HepG2 (cell line): Measurements from ENCODE around the gene BRCA1. TPM values are rescaled to one million over a fixed set of nuclear protein-coding genes. Genes with fewer than 3 reads are reported as not detected.

Experiments
- ATAC-seq: fragments of 200-7000 bp; cut with Tn5 transposase; 3 replicates; pipeline ENCODE4 v1.9.1; 2020; ENCODE audit warnings: mild to moderate bottlenecking, moderate library complexity
- BruUV-seq: library from RNA; stranded (reverse); fragments of 400-500 nt; replicated peaks from 2 replicates; lab custom pipeline; 2021; lab: Mats Ljungman, UMichigan
- CTCF ChIA-PET: fragments of 300-600 bp; formaldehyde crosslinking; extraction: SDS; loops from one replicate; lab custom pipeline; 2021; ENCODE audit warnings: low total read pairs, inconsistent platforms, low intra/inter-chr PET ratio; lab: Yijun Ruan, JAX
- POLR2A ChIA-PET: fragments of 350-600 bp; sonication (Branson Sonifier 250); formaldehyde crosslinking; loops from one replicate; lab custom pipeline; 2020; ENCODE audit warnings: antibody characterized with exemption, inconsistent platforms; lab: Yijun Ruan, JAX
- DNase-seq: peaks from one replicate; pipeline ENCODE4 v3.0.0-alpha.2; 2015; ENCODE audit warnings: low spot score
- FAIRE-seq: peaks from 3 replicates; lab custom pipeline; 2011; peaks lifted over from hg19 to GRCh38; lab: Jason Lieb, UNC
- H2AFZ ChIP-seq: one replicate; pipeline ENCODE4 v1.6.1; 2011; ENCODE audit warnings: low read length, inconsistent platforms
- H3K27ac ChIP-seq: fragments of 300-600 bp; 3 replicates; pipeline ENCODE4 v1.8.0; 2011; ENCODE audit warnings: mixed run types, mild to moderate bottlenecking, mixed read lengths, low read length, inconsistent platforms; ENCODE audit not compliant: insufficient read depth; ENCODE audit errors: extremely low read length
- H3K27me3 ChIP-seq, 2 experiments: fragments of 200-600 bp in 1 of 2; 2 replicates in 1 of 2; 3 replicates in 1 of 2; pipeline versions ENCODE4 v1.6.0 to v1.8.0; 2011; ENCODE audit warnings: low read length in 2 of 2, mild to moderate bottlenecking in 2 of 2, moderate library complexity in 2 of 2, inconsistent platforms in 1 of 2; ENCODE audit not compliant: insufficient read depth in 2 of 2, control insufficient read depth in 1 of 2
- H3K36me3 ChIP-seq, 2 experiments: fragments of 200-600 bp in 1 of 2; replicated peaks in 1 of 2; 2 replicates in 1 of 2; 3 replicates in 1 of 2; pipeline versions ENCODE4 v1.5.1 to v1.8.0; 2011; ENCODE audit warnings: low read length in 2 of 2, inconsistent platforms in 1 of 2; ENCODE audit not compliant: insufficient read depth in 2 of 2, control insufficient read depth in 1 of 2
- H3K4me1 ChIP-seq: 2 replicates; pipeline ENCODE4 v1.5.1; 2012; ENCODE audit warnings: low read length, inconsistent platforms; ENCODE audit not compliant: insufficient read depth
- H3K4me2 ChIP-seq: 2 replicates; pipeline ENCODE4 v1.6.0; 2011; ENCODE audit warnings: low read depth, low read length, inconsistent platforms
- H3K4me3 ChIP-seq, 3 experiments: fragments of 200-600 bp in 1 of 3; sonication (generic), shearing (Covaris generic) in 1 of 3; replicated peaks in 1 of 3; 2 replicates each; pipeline ENCODE4 v1.5.1; 2011 to 2016; ENCODE audit warnings: low read length in 3 of 3, inconsistent platforms in 2 of 3, low read depth in 2 of 3, mild to moderate bottlenecking in 2 of 3, control low read depth in 1 of 3, mixed read lengths in 1 of 3; ENCODE audit not compliant: insufficient read depth in 1 of 3
- H3K79me2 ChIP-seq: one replicate; pipeline ENCODE4 v1.6.1; 2011; ENCODE audit warnings: low read length, inconsistent platforms; ENCODE audit not compliant: insufficient read depth
- H3K9ac ChIP-seq: 2 replicates; pipeline ENCODE4 v1.6.0; 2011; ENCODE audit warnings: mild to moderate bottlenecking, low read depth, low read length, inconsistent platforms; ENCODE audit not compliant: insufficient read depth
- H3K9me3 ChIP-seq: 2 replicates; pipeline ENCODE4 v1.5.1; 2012; ENCODE audit warnings: mild to moderate bottlenecking, low read length
- H4K20me1 ChIP-seq: 2 replicates; pipeline ENCODE4 v1.6.0; 2011; ENCODE audit warnings: inconsistent platforms, mild to moderate bottlenecking, low read length, moderate library complexity; ENCODE audit not compliant: insufficient read depth
- BRD4 ChIP-seq: sonication (generic); formaldehyde crosslinking; IDR thresholded peaks from 2 replicates; pipeline ENCODE4 v1.4.0; 2020; ENCODE audit warnings: missing genetic modification reagents
- HNRNPH1 ChIP-seq: fragments of 200-400 bp; formaldehyde crosslinking; optimal IDR thresholded peaks from 2 replicates; pipeline ENCODE3; 2017; ENCODE audit warnings: mild to moderate bottlenecking, low read depth, low read length
- MLXIP ChIP-seq: sonication (generic); formaldehyde crosslinking; IDR thresholded peaks from 2 replicates; pipeline ENCODE4 v1.9.0; 2021; ENCODE audit warnings: missing genetic modification reagents, borderline replicate concordance
- NFYC ChIP-seq: IDR thresholded peaks from 2 replicates; pipeline ENCODE4 v1.6.1; 2016; ENCODE audit warnings: missing genetic modification reagents, missing compliant biosample characterization
- PBX2 ChIP-seq: IDR thresholded peaks from 2 replicates; pipeline ENCODE4 v1.6.1; 2016; ENCODE audit warnings: control low read depth
- ZFP90 ChIP-seq: sonication (generic); formaldehyde crosslinking; IDR thresholded peaks from 2 replicates; pipeline ENCODE4 v1.8.0; 2022; ENCODE audit warnings: missing genetic modification reagents, mild to moderate bottlenecking, inconsistent platforms, borderline replicate concordance
- ZKSCAN5 ChIP-seq: sonication (generic); formaldehyde crosslinking; IDR thresholded peaks from 2 replicates; pipeline ENCODE4 v1.5.1; 2020; ENCODE audit warnings: mild to moderate bottlenecking, missing genetic modification reagents
- ZNF441 ChIP-seq: sonication (generic); formaldehyde crosslinking; IDR thresholded peaks from 2 replicates; pipeline ENCODE4 v1.7.0; 2021; ENCODE audit warnings: missing genetic modification reagents, borderline replicate concordance
- ZNF512B ChIP-seq: sonication (generic); formaldehyde crosslinking; IDR thresholded peaks from 2 replicates; pipeline ENCODE4 v1.5.1; 2020; ENCODE audit warnings: missing genetic modification reagents, mild to moderate bottlenecking, borderline replicate concordance
- ZNF557 ChIP-seq: sonication (generic); formaldehyde crosslinking; IDR thresholded peaks from 2 replicates; pipeline ENCODE4 v1.4.0; 2020; ENCODE audit warnings: missing genetic modification reagents
- ZNF569 ChIP-seq: sonication (generic); formaldehyde crosslinking; IDR thresholded peaks from 2 replicates; pipeline ENCODE4 v1.5.0; 2020; ENCODE audit warnings: mild to moderate bottlenecking, missing genetic modification reagents, moderate library complexity, borderline replicate concordance
- ZNF709 ChIP-seq: sonication (generic); formaldehyde crosslinking; IDR thresholded peaks from 2 replicates; pipeline ENCODE4 v1.5.0; 2020; ENCODE audit warnings: mild to moderate bottlenecking, missing genetic modification reagents
- WGBS: methylation state at CpG from one replicate; pipeline ENCODE4 v1.1.6; 2017; ENCODE audit warnings: low lambda C conversion rate; 5-methylcytosine and 5-hydroxymethylcytosine counted together
- in situ Hi-C: cut with HindIII; loops from 2 replicates; pipeline ENCODE4 v1.10.0; 2017; ENCODE audit warnings: low pct_unique_long_range_greater_than_20kb; ENCODE audit not compliant: extremely low pct_ligation_motif_present
- intact Hi-C: fragments of 100-400 bp; cut with micrococcal nuclease; formaldehyde crosslinking; loops from one replicate; pipeline ENCODE4 v1.10.0; 2022; ENCODE audit not compliant: unreplicated experiment
- polyA plus RNA-seq, 8 experiments: library from polyadenylated mRNA; depleted of rRNA in 3 of 8; stranded (reverse) in 7 of 8; unstranded in 1 of 8; fragments of >200 nt; fragmentation: Illumina TruSeq in 4 of 8; extraction: Trizol in 4 of 8; gene quantifications; 2 replicates each; pipeline versions ENCODE4 v1.2.1 to v1.2.3, GENCODE V29; 2011 to 2016; ENCODE audit warnings: low read depth in 4 of 8, missing spikeins in 1 of 8, mixed read lengths in 1 of 8; ENCODE audit not compliant: insufficient read depth in 1 of 8
- total RNA-seq, 5 experiments: library from RNA; depleted of rRNA; stranded (reverse); fragments of >200 nt; fragmentation: Illumina TruSeq; extraction: Trizol; gene quantifications; 2 replicates each; pipeline ENCODE4 v1.2.3, GENCODE V29; 2016; ENCODE audit warnings: low read depth in 1 of 5

Gene BRCA1
- total and polyA plus RNA-seq, 2 of the 13 experiments (the other 11 are each of a cell fraction or from before 2014, with no cell fraction given) = 13.3 to 37.5 TPM

GRCh38 chr17:43018008-43018853, 106.9 kb downstream of the BRCA1 start (continued):
- no peak for TF ChIP-seq ZNF441

- ATAC-seq = no peak
- Histone ChIP-seq H3K27me3 (no peaks in the 10 kb centered on the region), H3K4me1 (peaks cover 70% of the 10 kb centered on the region), H3K4me3 (no peak overlapping the region), H3K36me3 (peaks cover 31 to 66% of the 10 kb centered on the region in 2 experiments), H2AFZ (no peak overlapping the region), H3K9me3 (no peaks in the 10 kb centered on the region), H3K79me2 (peaks cover 20% of the 10 kb centered on the region), H3K27ac (no peak overlapping the region), H3K9ac (no peak overlapping the region), H3K4me2 (no peak overlapping the region), H4K20me1 (no peaks in the 10 kb centered on the region)
- ChIA-PET CTCF (no interaction called here), POLR2A (interaction anchor here (1.3 to 2.0 kb wide), 3 partner anchors 10 to 300 kb away, joined by 3 to 10 read pairs (median 6); partner anchors contain the start of genes IFI35 and RPL27)
- no peak for FAIRE-seq
- no TSS peak for BruUV-seq
- WGBS = 92% methylated on average over 6 of the region's 7 CpGs
- in situ Hi-C loops = no loop called here
- intact Hi-C loops = no loop called here
- DNase-seq = no peak
- TF ChIP-seq ZFP90 (CRISPR knock-in tag) (no peak), ZKSCAN5 (CRISPR knock-in tag) (no peak), HNRNPH1 (peak; percentile 19), NFYC (CRISPR knock-in tag) (no peak), MLXIP (CRISPR knock-in tag) (no peak), BRD4 (CRISPR knock-in tag) (0 out of 2 replicates have a peak, but pooled peaks have one; percentile 30), ZNF512B (CRISPR knock-in tag) (no peak), ZNF709 (CRISPR knock-in tag) (no peak), PBX2 (no peak), ZNF557 (no peak), ZNF569 (CRISPR knock-in tag) (no peak)
Observed at GRCh38 chr17:43016216-43016615, 108.9 kb downstream of the BRCA1 start.
